GM15510 (cell line): ENCODE results near the gene RAP2B.

ENCODE experiments used
- POLR2A ChIP-seq: IDR thresholded peaks from 3 replicates; pipeline ENCODE4 v1.6.1; 2011; ENCODE audit warnings: borderline replicate concordance; ENCODE audit not compliant: insufficient read length; ENCODE audit errors: extremely low read depth

The RAP2B gene

DNA sequence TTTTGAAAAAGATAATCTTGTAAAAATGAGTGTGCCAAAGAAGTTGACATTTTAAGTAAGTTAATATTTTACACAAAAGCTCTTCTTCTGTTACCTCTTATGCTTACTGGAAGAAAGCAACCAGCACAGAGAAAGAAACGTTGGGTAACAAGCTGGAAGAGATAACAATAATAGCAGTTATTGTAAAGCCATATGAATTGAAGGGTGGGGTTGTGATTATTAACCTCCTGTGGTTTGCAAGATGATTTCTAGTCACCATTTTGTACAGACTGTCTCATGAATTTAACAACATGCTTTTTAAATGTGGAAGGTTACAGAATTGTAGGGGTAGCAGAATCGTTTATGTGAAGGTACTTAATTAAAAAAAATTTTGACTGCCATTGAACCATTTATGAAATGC lies 9.2 kb downstream of the RAP2B start:
- no peak for TF ChIP-seq POLR2A

DNA sequence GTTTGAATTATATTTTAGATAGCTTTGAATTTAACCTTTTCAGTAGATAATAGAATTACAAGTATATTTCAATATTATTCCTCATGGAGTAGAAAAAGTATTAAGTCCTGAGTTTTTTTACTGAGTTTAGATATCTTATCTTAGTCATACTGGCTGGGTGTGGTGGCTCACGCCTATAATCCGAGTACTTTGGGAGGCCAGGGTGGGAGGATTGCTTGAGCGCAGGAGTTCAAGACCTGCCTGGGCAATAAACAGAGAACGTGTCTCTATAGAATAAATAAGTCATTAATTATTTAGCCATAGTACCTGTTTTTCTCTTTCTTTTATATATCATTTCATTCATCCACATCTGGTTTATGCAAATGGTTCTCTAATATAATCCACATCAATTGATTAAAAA lies 9.9 kb downstream of the RAP2B start:
- no peak for TF ChIP-seq POLR2A

DNA sequence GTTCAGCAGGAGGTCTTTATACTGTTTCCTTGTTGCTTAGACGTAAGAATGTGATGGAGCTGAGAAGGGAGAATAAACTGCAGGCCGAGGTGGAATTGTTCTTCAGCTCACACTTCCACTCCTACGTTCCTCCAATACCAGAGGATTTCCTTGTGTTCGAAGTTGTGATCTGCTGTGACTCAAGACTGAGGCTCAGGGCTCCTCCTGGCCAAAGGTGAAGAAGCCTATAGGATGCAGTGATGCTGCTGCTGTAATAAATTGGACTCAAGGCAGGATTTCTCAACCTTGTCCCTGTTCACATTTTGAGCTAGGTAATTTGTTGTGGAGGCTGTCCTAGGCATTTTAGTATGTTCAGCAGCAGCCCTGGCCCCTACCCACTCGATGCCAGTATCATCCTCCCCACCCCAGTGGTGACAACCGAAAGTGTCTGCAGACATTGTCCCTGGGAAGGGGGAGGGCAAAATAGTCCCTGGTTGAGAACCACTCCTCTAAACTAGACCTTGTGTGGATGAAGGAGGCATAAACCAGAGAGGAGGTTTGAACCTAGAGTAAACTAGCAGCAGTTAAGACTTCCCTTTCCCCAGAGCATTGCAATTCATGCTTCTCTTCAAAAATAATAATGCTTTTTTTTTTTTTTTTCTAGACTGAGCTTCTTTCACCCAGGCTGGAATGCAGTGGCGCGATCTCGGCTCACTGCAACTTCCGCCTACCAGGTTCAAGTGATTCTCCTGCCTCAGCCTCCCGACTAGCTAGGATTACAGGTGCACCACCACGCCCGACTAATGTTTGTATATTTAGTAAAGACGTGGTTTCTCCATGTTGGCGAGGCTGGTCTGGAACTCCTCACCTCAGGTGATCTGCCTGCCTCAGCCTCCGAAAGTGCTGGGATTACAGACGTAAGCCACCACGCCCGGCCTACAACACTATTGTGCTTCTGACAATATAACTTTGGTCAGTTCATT lies 11.1 kb downstream of the RAP2B start:
- TF ChIP-seq POLR2A, result no peak

DNA sequence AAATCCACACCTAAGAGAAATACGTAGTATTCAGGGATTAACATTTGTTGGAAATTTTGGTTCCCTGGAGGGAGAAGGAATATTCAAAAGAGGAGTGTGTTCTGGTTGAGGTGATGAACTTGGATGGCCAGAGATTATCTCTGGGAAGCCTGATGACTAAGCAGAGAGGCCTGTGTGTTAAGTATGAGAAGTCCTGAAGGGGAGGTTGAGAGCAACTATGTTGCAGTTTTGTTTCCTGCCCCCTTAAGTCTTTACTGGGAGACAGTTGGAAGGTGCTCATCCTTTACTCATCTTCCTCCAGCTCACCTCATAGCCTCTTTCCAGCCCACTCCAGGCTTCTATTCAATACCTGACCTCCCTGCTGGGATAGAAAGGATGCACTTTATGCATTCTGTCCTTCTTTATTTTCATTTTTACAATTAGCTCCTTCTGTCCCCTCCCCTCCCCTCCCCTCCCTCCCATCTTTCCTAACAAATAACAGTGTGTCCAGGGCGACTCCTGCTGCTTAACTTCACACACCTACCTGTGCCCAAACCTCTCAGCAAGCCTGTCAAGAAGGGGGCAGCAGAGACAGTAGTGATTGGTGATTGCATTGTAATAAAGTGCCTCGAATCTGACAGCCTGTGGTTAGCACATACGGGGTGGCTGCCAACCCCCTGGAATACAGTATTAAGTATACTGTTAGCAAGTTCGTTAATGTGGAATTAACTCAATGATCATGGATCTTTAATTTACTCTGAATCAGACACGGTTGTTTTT lies 11.9 kb downstream of the RAP2B start:
- TF ChIP-seq POLR2A, result no peak

DNA sequence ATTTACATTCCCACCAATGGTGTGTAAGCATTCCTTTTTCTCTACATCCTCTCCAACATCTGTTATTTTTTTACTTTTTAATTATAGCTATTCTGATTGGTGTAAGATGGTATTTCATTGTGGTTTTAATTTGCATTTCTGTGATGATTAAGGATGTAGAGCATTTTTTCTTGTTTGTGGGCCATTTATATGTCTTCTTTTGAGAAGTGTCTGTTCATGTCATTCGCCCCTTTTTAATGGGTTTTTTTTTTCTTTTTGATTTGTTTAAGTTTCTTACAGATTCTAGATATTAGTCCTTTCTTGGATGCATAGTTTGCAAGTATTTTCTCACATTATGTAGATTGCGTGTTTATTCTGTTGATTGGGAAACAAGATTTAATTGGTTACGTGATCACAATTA lies 14.2 kb downstream of the RAP2B start:
- TF ChIP-seq POLR2A, result no peak

DNA sequence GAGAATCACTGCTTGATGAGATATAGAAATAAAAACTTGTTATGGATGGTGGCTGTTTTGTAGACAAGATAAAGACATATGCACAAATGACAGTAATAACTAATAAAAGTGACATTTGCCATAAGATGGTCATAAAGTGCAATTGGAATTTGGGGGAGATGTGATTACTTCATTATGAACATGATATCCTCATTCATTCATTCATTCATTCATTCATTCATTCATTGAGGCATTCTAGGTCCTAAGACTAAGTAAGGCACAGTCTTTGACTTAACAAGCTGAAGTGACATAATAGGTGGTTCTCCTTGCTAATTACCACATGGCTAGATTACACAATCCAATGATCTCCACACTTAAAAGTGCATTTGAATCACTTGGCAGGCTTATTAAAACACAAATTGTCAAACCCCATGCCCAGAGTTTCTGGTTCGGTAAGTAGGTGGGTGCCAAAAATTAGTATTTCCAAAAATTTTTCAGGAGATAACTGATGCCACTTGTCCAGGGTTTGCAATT lies 18.9 kb downstream of the RAP2B start:
- no peak for TF ChIP-seq POLR2A

DNA sequence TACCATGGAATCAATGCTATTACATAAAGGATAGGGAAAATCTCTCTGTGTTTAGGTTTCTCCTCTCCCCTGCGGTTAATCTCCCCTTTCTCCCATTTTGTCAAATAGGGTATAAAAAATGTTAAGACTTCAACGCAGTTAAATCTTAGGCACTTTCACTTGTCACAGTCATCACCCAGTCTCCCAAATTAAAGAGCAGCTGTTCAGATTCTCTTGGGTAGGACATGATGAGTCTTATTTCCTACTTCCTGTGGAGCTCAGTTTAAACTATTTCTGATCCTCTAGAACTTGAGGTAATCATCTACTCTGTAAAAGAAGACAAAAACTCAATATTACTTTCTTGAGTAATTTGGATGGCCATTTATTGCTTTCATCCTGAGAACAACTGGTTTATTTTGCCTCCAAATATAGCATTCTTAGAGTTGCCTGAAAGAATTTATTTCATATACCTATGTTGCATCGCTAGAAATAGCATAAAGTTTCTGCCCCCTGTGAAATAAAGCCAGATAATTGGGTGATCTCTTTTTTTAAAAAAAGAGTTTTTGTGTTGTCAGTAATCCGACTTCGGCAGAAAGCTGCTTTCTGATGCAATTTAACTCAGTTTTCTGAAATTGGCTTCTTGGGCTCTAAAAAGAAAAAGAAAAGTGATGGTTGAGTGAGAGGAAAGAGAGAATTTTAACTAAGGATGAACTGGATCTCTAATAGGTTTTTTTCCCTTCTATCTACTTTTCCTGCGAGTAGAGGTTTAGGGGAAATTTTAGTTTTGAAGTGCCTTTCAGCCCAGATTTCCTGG lies 20.7 kb downstream of the RAP2B start:
- no peak for TF ChIP-seq POLR2A

DNA sequence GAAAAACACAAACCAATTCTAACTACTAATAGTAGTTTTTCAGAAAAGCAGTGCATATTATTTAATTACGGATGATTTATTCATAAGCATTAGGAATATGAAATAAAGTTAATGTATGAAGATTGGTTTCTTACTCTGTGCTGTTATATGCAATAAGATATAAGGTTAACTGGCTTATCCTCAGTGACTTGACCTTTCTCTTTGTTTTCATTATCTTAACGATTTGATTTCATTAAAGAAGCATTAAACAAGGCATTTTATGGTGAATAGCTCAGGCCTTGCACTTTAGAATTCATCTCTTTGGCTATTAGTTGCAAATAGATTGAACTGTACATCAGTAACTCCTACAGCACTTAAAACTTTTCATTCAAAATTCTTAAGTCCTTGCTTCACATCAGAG lies 28.9 kb downstream of the RAP2B start:
- no peak for TF ChIP-seq POLR2A

DNA sequence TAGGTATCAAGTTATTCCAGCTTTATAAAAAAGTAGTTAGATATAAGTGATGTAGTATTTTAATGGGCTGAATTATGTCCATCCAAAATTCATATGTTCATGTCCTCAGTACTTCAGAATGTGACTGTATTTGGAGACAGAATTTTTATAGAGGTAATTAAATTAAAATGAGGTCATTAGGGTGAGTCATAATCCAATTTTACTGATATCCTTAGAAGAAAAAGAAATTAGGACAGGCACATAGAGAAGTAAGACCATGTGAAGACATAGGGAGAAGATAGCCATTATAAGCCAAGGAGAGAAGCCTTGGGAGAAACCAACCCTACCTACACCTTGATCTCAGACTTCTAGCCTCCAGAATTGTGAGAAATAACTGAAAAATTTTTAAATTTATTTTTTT lies 30.3 kb downstream of the RAP2B start:
- no peak for TF ChIP-seq POLR2A

DNA sequence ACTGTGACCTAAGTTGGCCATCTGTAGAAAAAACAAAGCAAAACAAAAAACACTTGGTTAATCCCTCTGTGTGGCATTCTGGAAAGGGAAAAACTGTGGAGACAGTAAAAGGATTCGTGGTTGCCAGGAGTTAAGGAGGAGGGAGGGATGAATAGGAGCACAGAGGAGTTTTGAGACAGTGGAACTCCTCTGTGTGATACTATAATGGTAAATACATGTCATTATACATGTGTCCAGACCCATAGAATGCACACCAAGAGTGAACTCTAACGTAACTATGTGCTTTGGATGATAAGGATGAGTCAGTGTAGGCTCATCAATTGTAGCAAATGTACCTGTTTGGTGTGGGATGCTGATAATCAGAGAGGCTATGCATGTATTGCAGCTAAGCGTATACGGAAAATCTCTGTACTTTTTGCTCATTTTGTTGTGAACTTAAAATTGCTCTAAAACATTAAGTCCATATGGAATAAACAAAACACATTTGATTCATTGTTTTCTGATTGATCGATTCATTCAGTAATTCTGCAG lies 33.4 kb downstream of the RAP2B start:
- TF ChIP-seq POLR2A, result no peak

DNA sequence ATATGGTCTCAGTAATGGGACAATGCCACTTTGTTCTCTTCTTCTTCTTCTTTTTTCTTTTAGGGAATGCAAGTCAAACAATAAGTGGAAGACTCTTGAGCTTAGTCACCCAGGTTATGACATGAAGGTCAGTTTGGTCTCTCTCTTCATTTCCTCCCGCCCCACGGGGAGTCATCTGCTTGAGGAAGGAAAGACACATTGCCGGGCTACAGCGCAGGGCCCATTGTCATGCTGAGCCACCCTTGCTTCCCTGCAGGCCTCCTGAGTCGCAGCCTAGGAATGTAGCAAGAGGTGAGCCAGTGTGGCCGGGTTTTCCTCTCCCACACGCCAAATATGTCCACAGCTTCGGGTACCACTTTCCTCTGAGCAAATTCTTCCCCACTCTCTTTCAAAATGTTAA lies 47.6 kb downstream of the RAP2B start:
- no peak for TF ChIP-seq POLR2A

DNA sequence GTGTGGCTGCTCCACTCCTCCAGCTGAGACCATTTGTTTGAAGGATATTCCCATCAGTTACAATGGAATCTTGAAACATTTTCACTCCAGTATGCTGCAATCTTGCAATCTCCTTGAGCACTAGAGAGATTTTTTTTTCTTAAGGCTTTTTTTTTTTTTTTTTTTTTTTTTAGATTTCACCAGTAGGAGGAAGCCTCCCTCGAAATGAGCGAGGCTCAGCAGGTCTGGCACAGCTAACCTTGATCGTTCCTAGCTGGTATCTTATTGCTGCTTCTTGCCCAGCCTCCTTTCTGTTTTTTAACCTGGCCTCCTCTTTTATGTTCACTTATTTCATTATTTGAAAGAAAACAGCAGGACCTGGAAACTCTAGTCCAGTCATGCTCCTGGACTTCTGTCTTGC lies 48.1 kb downstream of the RAP2B start:
- no peak for TF ChIP-seq POLR2A

DNA sequence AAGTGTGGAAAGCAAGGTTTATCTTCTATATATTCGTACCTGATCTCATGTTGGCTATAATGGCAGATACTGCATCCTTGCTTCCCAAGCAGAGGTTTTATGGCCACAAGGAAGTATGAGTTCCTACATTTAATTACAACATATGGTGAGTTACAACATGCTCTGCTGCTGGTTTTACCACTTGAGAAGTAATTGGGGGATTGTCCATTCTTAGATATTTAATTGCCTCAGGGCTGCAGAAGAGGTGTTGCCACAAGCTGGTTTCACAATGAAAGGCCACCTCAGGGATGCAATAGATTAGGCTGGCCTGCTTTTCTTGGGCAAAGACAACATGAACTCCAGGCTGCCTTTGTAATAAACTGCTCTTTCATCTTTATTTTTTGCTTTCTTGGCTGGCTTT lies 48.6 kb downstream of the RAP2B start:
- TF ChIP-seq POLR2A, result no peak

DNA sequence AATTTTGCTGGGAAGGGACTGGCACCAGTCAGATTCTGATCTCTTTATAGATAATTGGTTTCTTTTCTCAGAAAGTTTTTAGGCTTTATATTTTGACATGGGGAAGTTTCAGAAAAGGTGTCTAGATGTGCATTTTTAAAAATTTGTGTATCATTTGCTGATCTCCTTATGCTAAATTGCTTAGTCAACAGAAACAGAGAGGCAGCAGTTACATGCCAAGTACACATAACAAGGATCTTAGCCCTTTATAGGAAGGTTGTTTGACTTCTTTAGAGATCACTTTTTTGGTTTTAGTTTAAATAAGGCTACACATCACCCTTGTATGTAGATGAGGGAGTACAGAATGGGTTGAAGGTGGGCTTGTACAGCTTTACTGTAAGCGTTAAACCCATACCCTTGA lies 53.5 kb downstream of the RAP2B start:
- no peak for TF ChIP-seq POLR2A

DNA sequence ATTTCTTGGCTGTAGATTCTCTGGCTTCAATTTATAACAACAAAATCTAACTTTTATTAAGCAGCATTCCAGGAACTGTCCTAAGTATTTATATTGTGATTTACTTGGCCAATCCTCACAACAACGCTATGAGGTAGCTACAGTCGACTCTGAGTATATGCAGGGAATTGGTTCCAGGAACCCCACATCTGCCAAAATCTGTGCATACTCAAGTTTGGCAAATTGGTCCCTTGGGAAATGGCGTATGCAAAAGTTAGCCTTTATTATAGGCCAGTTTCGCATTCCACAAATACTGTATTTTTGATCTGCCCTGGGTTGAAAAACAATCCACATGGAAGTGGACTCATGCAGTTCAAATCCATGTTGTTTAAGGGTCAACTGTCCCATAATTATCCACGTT lies 53.9 kb downstream of the RAP2B start:
- no peak for TF ChIP-seq POLR2A

DNA sequence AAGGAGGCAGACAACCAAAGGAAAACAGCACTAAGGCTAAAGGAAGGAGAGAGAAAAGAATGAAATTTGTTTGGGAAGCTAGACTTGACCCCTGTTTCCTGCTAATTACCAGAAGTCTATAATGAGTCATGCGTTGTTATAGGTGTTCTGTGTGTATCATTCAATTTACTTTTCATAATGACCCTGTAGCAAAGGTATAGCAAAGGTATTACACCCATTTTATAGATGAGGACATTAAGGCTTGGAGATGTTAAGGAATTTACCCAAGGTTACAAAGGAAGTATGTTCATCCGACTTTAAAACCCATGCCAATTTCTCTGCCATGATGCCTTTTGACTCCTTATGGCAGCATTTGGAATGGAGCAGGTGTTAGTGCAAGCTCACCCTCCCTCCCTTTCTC lies 54.9 kb downstream of the RAP2B start:
- TF ChIP-seq POLR2A, result no peak

DNA sequence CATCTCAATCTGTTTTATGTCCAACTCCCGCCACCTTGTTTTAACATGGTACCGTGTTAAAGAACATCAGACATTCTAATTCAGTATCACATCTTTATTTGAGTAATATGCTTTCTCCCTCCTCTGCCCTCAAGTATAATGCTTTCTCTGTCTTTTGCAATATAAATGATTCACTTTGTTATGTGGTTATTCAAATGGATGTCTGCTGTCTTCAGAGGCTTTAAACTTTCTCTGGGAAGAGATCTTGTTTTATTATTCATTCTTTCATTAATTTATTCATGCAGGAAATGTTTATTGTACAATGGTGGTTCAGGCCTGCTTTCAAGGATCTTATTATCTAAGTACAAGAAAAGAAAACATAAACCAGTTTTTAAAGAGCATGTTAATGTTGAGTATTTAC lies 57.1 kb downstream of the RAP2B start:
- no peak for TF ChIP-seq POLR2A
